ENCODE data around the gene RETSAT. TPM values are rescaled to one million over a fixed set of nuclear protein-coding genes. Genes with fewer than 3 reads are reported as not detected.
A peak's percentile ranks its signal among the peaks of the same experiment; 100 is the strongest.
"Not testable (repeated sequence)": the region's sequence is repeated elsewhere in the genome, so short reads cannot be mapped to it uniquely, and the experiment has no call there.

RETSAT gene
- total and polyA plus RNA-seq, 3 experiments from 2014 or later = 23.7 to 36.0 (median 33.4) TPM

DNA sequence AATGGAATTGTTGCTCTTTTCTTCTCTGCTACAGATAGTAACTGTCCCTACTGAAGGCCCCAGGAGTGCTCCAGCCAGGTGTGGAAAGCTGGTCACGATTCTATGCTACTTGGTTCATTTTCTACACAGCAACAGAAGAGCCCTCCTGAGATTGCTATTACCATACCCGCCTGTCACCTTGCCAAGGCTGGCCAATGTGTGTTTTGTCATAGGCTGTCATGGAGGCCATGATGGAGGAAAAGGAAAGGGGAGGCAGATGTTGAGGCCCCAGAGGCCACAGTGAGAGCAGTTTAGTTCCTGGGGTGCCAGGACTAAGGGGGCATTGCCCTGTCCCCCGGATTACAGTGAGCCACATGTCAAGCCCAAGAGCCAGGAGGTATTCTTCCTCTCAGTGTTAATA lies 1.2 kb upstream of the RETSAT start:
- H3K27me3 Mint-ChIP-seq = no peaks in the 10 kb centered on the region
- DNase-seq = no peak
- peaks cover 6 to 64% (median 15%) of the 10 kb centered on the region in 3 donors for H3K36me3 Mint-ChIP-seq
- H3K4me1 Mint-ChIP-seq = peaks cover 47 to 74% (median 58%) of the 10 kb centered on the region in 3 donors
- Histone ChIP-seq H3K4me1 (ENCODE audit: insufficient read depth, low read length) (peaks cover 28% of the 10 kb centered on the region), H3K4me3 (ENCODE audit: low read length) (peak overlapping the region; percentile 98), H3K36me3 (ENCODE audit: insufficient read depth, low read length) (peaks cover 11% of the 10 kb centered on the region), H3K27ac (ENCODE audit: low read depth, low read length) (peak overlapping the region; percentile 89), H3K27me3 (ENCODE audit: insufficient read depth, low read length, poor library complexity, severe bottlenecking) (no peaks in the 10 kb centered on the region), H3K9me3 (ENCODE audit: low read length) (no peaks in the 10 kb centered on the region)
- H3K9me3 Mint-ChIP-seq = no peaks in the 10 kb centered on the region
- peak overlapping the region; percentile 97 to 100 (median 99) for H3K4me3 Mint-ChIP-seq
- ChIA-PET CTCF (interaction anchor here (0.9 to 1.6 kb wide), 4 partner anchors 63 to 196 kb away, joined by 3 to 6 read pairs (median 4); partner anchors contain the start of gene SH2D6), POLR2A (interaction anchor here (0.5 to 3.9 kb wide), 8 partner anchors 28 to 224 kb away, joined by 3 to 86 read pairs (median 4); partner anchors contain the start of genes MAT2A and TGOLN2)
- peak overlapping the region; percentile 26 to 100 (median 98) for H3K27ac Mint-ChIP-seq

DNA sequence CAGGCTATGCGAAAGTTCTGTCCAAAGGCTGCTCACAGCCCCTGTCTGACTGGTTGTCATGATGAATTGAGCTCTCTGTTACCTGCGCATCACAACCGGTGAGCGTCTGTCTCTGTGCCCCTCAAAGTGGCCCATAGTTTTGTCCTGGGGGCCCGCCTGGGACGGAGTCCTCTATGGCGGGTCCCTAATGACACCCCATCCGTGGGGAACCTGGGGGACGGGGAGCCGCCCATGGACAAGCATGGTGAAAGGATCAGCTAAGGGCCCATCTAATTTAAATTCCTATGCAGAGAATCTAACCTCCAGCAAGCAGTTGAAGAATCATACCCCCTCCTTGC lies 714 bp upstream of the RETSAT start:
- CTCF ChIA-PET = interaction anchor here (0.9 to 1.6 kb wide), 8 partner anchors 9 to 197 kb away, joined by 3 to 6 read pairs (median 3); partner anchors contain the start of genes MAT2A and SH2D6

DNA sequence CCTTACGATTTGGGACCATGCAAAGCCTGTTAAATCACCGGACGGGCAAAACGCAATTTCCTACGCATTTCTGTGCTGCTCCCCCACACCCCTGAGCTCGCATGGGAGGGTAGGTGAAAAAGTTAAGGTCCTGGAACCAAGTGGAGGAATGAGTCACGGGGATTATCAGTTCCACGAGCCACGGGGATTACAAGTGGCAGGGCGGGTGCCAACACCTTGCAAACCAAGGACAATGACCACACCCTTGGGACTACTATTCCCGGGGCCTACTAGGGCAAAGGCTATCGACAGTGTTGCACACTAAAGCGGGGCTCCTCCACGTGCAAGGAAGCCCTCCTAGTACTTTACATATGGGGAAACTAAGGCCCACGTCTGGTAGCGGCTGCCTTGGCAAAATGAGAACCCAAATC lies 447 bp downstream of the RETSAT start:
- no peaks in the 10 kb centered on the region for H3K9me3 Mint-ChIP-seq
- H3K36me3 Mint-ChIP-seq = peaks cover 8 to 72% (median 19%) of the 10 kb centered on the region in 3 donors
- Histone ChIP-seq H3K27me3 (ENCODE audit: insufficient read depth, low read length, poor library complexity, severe bottlenecking) (no peaks in the 10 kb centered on the region), H3K4me3 (ENCODE audit: low read length) (peak overlapping the region; percentile 98), H3K27ac (ENCODE audit: low read depth, low read length) (peak overlapping the region; percentile 66), H3K36me3 (ENCODE audit: insufficient read depth, low read length) (peaks cover 16% of the 10 kb centered on the region), H3K4me1 (ENCODE audit: insufficient read depth, low read length) (peaks cover 28% of the 10 kb centered on the region), H3K9me3 (ENCODE audit: low read length) (no peaks in the 10 kb centered on the region)
- H3K4me1 Mint-ChIP-seq = peaks cover 43 to 68% (median 54%) of the 10 kb centered on the region in 3 donors
- peak overlapping the region; percentile 97 to 100 (median 99) for H3K4me3 Mint-ChIP-seq
- no peaks in the 10 kb centered on the region for H3K27me3 Mint-ChIP-seq
- H3K27ac Mint-ChIP-seq = peak overlapping the region; percentile 94 to 100 (median 100)
- POLR2A ChIA-PET = interaction anchor here (0.9 to 3.9 kb wide), 9 partner anchors 23 to 198 kb away, joined by 3 to 86 read pairs (median 5); partner anchors contain the start of genes MAT2A, SH2D6 and TGOLN2
- CTCF ChIA-PET = interaction anchor here (1.0 to 1.6 kb wide), 6 partner anchors 8 to 198 kb away, joined by 3 to 6 read pairs (median 3); partner anchors contain the start of gene MAT2A
- DNase-seq = no peak

More for the DNA sequence above, 714 bp upstream of the RETSAT start:
- H3K27me3 ChIP-seq (ENCODE audit: insufficient read depth, low read length, poor library complexity, severe bottlenecking) = no peaks in the 10 kb centered on the region
- DNase-seq = no peak
- H3K36me3 Mint-ChIP-seq = peaks cover 8 to 68% (median 17%) of the 10 kb centered on the region in 3 donors
- POLR2A ChIA-PET = interaction anchor here (1.0 to 3.9 kb wide), 8 partner anchors 28 to 197 kb away, joined by 3 to 86 read pairs (median 5); partner anchors contain the start of genes MAT2A, SH2D6 and TGOLN2
- H3K36me3 ChIP-seq (ENCODE audit: insufficient read depth, low read length) = peaks cover 12% of the 10 kb centered on the region
- no peaks in the 10 kb centered on the region for H3K9me3 ChIP-seq (ENCODE audit: low read length)
- H3K9me3 Mint-ChIP-seq = no peaks in the 10 kb centered on the region
- H3K4me1 ChIP-seq (ENCODE audit: insufficient read depth, low read length) = peaks cover 28% of the 10 kb centered on the region
- H3K4me1 Mint-ChIP-seq = peaks cover 47 to 74% (median 58%) of the 10 kb centered on the region in 3 donors
- no peaks in the 10 kb centered on the region for H3K27me3 Mint-ChIP-seq
- H3K4me3 ChIP-seq (ENCODE audit: low read length) = peak overlapping the region; percentile 98
- peak overlapping the region; percentile 94 to 100 (median 100) for H3K27ac Mint-ChIP-seq
- peak overlapping the region; percentile 89 for H3K27ac ChIP-seq (ENCODE audit: low read depth, low read length)
- peak overlapping the region; percentile 97 to 100 (median 99) for H3K4me3 Mint-ChIP-seq

DNA sequence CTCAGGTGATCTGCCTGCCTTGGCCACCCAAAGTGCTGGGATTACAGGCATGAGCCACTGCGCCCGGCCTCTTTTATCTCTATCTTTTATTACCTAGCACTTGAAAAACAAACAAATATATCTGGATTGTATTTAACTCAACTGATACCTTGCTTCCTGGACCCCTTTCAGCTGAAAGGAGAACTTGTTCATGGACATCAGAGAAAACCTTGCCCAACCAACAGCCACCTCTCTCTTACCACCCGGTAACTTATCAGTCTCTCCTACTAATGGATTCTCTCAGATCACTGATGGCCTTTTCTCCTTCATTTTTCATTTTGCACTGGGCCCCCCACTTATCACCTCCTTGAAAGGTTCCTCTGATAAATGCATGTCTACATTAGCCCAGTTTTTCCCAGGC lies 6.7 kb downstream of the RETSAT start:
- Mint-ChIP-seq H3K4me3 (peak overlapping the region in 1 of 7 donors; percentile 27), H3K27me3 (no peaks in the 10 kb centered on the region), H3K36me3 (peaks cover 16 to 85% (median 32%) of the 10 kb centered on the region in 3 donors), H3K9me3 (no peaks in the 10 kb centered on the region), H3K4me1 (peaks cover 1 to 14% (median 7%) of the 10 kb centered on the region in 3 donors), H3K27ac (peak overlapping the region in 1 of 8 donors; percentile 50)
- H3K4me3 ChIP-seq (ENCODE audit: low read length) = no peak overlapping the region
- POLR2A ChIA-PET = no interaction called here
- H3K4me1 ChIP-seq (ENCODE audit: insufficient read depth, low read length) = peaks cover 2% of the 10 kb centered on the region
- H3K36me3 ChIP-seq (ENCODE audit: insufficient read depth, low read length) = peaks cover 24% of the 10 kb centered on the region
- H3K9me3 ChIP-seq (ENCODE audit: low read length) = no peaks in the 10 kb centered on the region
- no peak for DNase-seq
- H3K27me3 ChIP-seq (ENCODE audit: insufficient read depth, low read length, poor library complexity, severe bottlenecking) = no peaks in the 10 kb centered on the region
- no peak overlapping the region for H3K27ac ChIP-seq (ENCODE audit: low read depth, low read length)
- CTCF ChIA-PET = no interaction called here

DNA sequence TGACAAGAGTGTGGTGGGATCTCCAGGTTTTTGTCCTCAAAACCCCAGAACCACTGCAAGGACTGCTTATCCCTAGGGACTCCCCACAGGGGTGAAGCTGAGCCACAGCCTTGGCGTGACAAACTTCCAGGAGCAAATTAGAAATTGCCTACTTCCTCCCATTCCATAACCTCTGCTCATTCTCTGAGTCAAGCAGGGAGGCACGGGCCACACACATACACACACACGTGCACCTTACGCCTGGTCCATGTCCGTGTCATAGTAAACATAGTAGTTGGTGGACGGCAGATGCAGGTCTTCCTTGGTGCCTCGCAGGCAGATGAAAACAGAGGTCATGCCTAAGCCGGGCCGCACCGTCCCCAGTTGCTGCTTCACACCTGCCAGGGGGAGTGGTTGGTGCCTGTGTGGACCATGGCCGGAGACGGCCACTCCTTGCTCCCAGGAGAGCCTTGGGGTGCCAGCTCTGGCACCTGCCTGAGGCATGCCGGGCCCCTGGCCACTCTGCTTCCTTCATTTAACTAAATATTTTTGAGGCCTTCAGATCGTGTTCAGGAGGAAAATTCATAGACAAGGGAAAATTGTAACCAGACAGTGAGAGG lies 9.9 kb downstream of the RETSAT start:
- ChIA-PET CTCF (no interaction called here), POLR2A (no interaction called here)
- no peaks in the 10 kb centered on the region for H3K9me3 Mint-ChIP-seq
- DNase-seq = no peak
- Histone ChIP-seq H3K36me3 (ENCODE audit: insufficient read depth, low read length) (peaks cover 10% of the 10 kb centered on the region), H3K4me1 (ENCODE audit: insufficient read depth, low read length) (no peaks in the 10 kb centered on the region), H3K27ac (ENCODE audit: low read depth, low read length) (no peak overlapping the region), H3K27me3 (ENCODE audit: insufficient read depth, low read length, poor library complexity, severe bottlenecking) (no peaks in the 10 kb centered on the region), H3K9me3 (ENCODE audit: low read length) (no peaks in the 10 kb centered on the region), H3K4me3 (ENCODE audit: low read length) (no peak overlapping the region)
- H3K4me3 Mint-ChIP-seq = no peak overlapping the region
- H3K4me1 Mint-ChIP-seq = peaks cover 0 to 4% (median 0%) of the 10 kb centered on the region in 3 donors
- H3K27me3 Mint-ChIP-seq = no peaks in the 10 kb centered on the region
- no peak overlapping the region for H3K27ac Mint-ChIP-seq
- H3K36me3 Mint-ChIP-seq = peaks cover 11 to 73% (median 26%) of the 10 kb centered on the region in 3 donors

DNA sequence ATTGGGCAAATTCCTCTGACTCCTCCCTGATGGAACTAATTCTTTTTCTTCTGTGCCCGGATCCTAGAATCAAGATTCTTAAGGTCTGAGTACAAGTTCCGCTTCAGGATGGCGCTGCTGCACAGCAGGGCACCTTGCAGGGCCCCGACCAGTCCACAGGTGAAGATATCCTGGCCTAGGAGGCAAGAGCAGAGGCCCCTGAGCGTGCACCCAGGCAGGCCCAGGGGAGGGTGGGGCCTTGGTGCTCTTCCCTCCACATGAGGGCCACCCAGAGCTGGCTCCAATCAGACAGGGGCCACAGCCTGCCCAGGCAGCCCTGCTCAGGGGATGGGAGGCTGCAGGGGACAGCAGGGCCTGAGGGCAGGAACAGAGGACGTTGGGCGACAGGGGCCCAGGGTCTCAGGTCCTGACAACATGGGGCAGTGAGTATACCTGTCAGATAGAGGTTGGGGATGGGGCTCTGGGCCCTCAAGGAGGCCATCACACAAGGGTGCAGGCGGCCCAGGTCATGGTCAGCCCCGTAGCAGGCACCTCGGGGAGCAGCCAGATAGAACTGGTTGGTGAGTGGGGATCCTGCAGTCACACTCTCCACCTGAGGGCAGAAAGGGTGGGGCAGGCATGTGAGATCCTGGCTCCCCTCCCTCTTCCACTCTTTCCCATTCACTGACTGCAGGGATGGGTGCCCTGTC lies 11.0 kb downstream of the RETSAT start:
- CTCF ChIA-PET; H3K4me1 Mint-ChIP-seq; H3K27me3 Mint-ChIP-seq; POLR2A ChIA-PET; H3K36me3 ChIP-seq (ENCODE audit: insufficient read depth, low read length); DNase-seq; H3K27me3 ChIP-seq (ENCODE audit: insufficient read depth, low read length, poor library complexity, severe bottlenecking); H3K9me3 ChIP-seq (ENCODE audit: low read length); H3K27ac ChIP-seq (ENCODE audit: low read depth, low read length); H3K9me3 Mint-ChIP-seq; H3K4me3 ChIP-seq (ENCODE audit: low read length); H3K4me3 Mint-ChIP-seq; H3K4me1 ChIP-seq (ENCODE audit: insufficient read depth, low read length): not testable (repeated sequence)
- Mint-ChIP-seq H3K27ac (peak overlapping the region in 2 of 8 donors; percentile 11 to 70), H3K36me3 (peaks cover 11 to 66% (median 26%) of the 10 kb centered on the region in 3 donors)

DNA sequence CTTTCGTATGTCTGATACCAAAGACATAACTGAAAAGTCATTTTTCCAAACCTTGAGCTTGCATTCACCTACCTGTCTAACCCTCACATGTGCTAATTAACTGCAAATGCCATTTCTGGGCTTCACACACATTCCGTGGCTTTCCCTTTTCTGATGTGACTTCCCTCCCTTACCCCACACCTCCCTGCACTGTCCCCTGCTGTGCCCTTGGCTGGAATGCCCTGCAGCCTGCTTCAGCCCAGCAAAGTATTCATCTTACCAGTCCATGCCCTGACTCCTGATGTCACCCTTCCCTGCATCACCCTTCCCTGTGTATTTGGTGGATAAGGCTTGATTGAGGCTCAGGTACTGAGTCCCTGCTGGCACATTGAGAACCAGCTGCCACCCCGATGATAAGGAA lies 12.2 kb downstream of the RETSAT start:
- no peaks in the 10 kb centered on the region for H3K9me3 ChIP-seq (ENCODE audit: low read length)
- H3K4me3 ChIP-seq (ENCODE audit: low read length) = no peak overlapping the region
- ChIA-PET POLR2A (no interaction called here), CTCF (interaction anchor here (1.4 kb wide), 1 partner anchor 9 kb away, joined by 3 read pairs; no protein-coding TSS in a partner anchor)
- peaks cover 5% of the 10 kb centered on the region for H3K36me3 ChIP-seq (ENCODE audit: insufficient read depth, low read length)
- no peak overlapping the region for H3K4me3 Mint-ChIP-seq
- no peak overlapping the region for H3K27ac ChIP-seq (ENCODE audit: low read depth, low read length)
- H3K4me1 ChIP-seq (ENCODE audit: insufficient read depth, low read length) = no peaks in the 10 kb centered on the region
- no peaks in the 10 kb centered on the region for H3K27me3 Mint-ChIP-seq
- no peak overlapping the region for H3K27ac Mint-ChIP-seq
- no peak for DNase-seq
- no peaks in the 10 kb centered on the region for H3K9me3 Mint-ChIP-seq
- peaks cover 5 to 58% (median 20%) of the 10 kb centered on the region in 3 donors for H3K36me3 Mint-ChIP-seq
- H3K4me1 Mint-ChIP-seq = peaks cover 0 to 4% (median 0%) of the 10 kb centered on the region in 3 donors
- no peaks in the 10 kb centered on the region for H3K27me3 ChIP-seq (ENCODE audit: insufficient read depth, low read length, poor library complexity, severe bottlenecking)
